Neural cell (in vitro differentiated cells): Measurements from ENCODE around the gene GPR158. TPM values are rescaled to one million over a fixed set of nuclear protein-coding genes. Genes with fewer than 3 reads are reported as not detected.

Source experiments
- H2AFZ ChIP-seq: fragments of 200-600, 300-800 bp; sonication (generic), shearing (Covaris generic); 2 replicates; pipeline ENCODE4 v1.6.0; 2014; ENCODE audit warnings: low read depth, mild to moderate bottlenecking, antibody characterized with exemption, low read length, moderate library complexity
- H3F3A ChIP-seq: fragments of 200-600 bp; shearing (Covaris generic); 2 replicates; pipeline ENCODE4 v1.6.1; 2016; ENCODE audit warnings: mild to moderate bottlenecking, moderate library complexity, mixed read lengths, antibody characterized with exemption, low read length; ENCODE audit not compliant: insufficient read depth, poor library complexity, severe bottlenecking
- H3K27ac ChIP-seq: fragments of 200-600, 300-800 bp; sonication (generic), shearing (Covaris generic); 2 replicates; pipeline ENCODE4 v1.5.1; 2014; ENCODE audit warnings: mild to moderate bottlenecking, low read length, moderate library complexity
- H3K27me3 ChIP-seq: fragments of 300-800, 200-600 bp; sonication (generic), shearing (Covaris generic); 2 replicates; pipeline ENCODE4 v1.6.0; 2014; ENCODE audit warnings: mild to moderate bottlenecking, low read depth, low read length, moderate library complexity; ENCODE audit not compliant: insufficient read depth
- H3K36me3 ChIP-seq: fragments of 300-800, 200-600 bp; sonication (generic), shearing (Covaris generic); 2 replicates; pipeline ENCODE4 v1.5.1; 2014; ENCODE audit warnings: mild to moderate bottlenecking, antibody characterized with exemption, low read length, moderate library complexity; ENCODE audit not compliant: insufficient read depth
- H3K4me2 ChIP-seq: fragments of 300-800, 200-600 bp; sonication (generic), shearing (Covaris generic); 2 replicates; pipeline ENCODE4 v1.6.0; 2014; ENCODE audit warnings: mild to moderate bottlenecking, low read length
- H3K4me3 ChIP-seq: fragments of 300-800, 200-600 bp; sonication (generic), shearing (Covaris generic); 2 replicates; pipeline ENCODE4 v1.5.1; 2014; ENCODE audit warnings: mild to moderate bottlenecking, low read length, moderate library complexity
- H3K79me2 ChIP-seq: fragments of 200-600 bp; shearing (Covaris generic); replicated peaks from 2 replicates; pipeline ENCODE4 v1.6.0; 2014; ENCODE audit warnings: mild to moderate bottlenecking, low read length, moderate library complexity; ENCODE audit not compliant: insufficient read depth
- H3K9ac ChIP-seq: fragments of 300-800, 200-600 bp; sonication (generic), shearing (Covaris generic); 2 replicates; pipeline ENCODE4 v1.6.1; 2016; ENCODE audit warnings: mild to moderate bottlenecking, low read length, mixed read lengths
- H3K9me2 ChIP-seq: fragments of 200-600 bp; shearing (Covaris generic); 2 replicates; pipeline ENCODE4 v1.6.1; 2016; ENCODE audit warnings: mild to moderate bottlenecking, low read length, mixed read lengths; ENCODE audit not compliant: insufficient read depth
- H3K9me3 ChIP-seq: fragments of 200-600, 300-800 bp; sonication (generic), shearing (Covaris generic); 2 replicates; pipeline ENCODE4 v1.6.1; 2016; ENCODE audit warnings: mild to moderate bottlenecking, mixed run types, low read length, moderate library complexity, mixed read lengths
- H4K20me1 ChIP-seq: fragments of 200-600 bp; shearing (Covaris generic); 2 replicates; pipeline ENCODE4 v1.6.1; 2016; ENCODE audit warnings: mild to moderate bottlenecking, mixed run types; ENCODE audit not compliant: insufficient read depth
- EP300 ChIP-seq: fragments of 450-650 bp; conservative IDR thresholded peaks from 2 replicates; pipeline ENCODE4 v1.6.1; 2014; ENCODE audit warnings: antibody characterized with exemption, mild to moderate bottlenecking, moderate library complexity; ENCODE audit not compliant: poor library complexity, severe bottlenecking
- EZH2 ChIP-seq: fragments of 200-600, 300-800 bp; shearing (Covaris generic), sonication (generic); IDR thresholded peaks from 2 replicates; pipeline ENCODE4 v1.6.1; 2014; ENCODE audit warnings: antibody characterized with exemption, low read length, borderline replicate concordance, mild to moderate bottlenecking; ENCODE audit not compliant: insufficient read depth, poor library complexity, severe bottlenecking
- MXI1 ChIP-seq: fragments of 450-650 bp; conservative IDR thresholded peaks from 2 replicates; pipeline ENCODE4 v1.6.1; 2014; ENCODE audit warnings: antibody characterized with exemption, mild to moderate bottlenecking; ENCODE audit not compliant: poor library complexity, severe bottlenecking
- POLR2AphosphoS5 ChIP-seq: IDR thresholded peaks from 2 replicates; pipeline ENCODE4 v1.6.1; 2012
- RAD21 ChIP-seq: fragments of 450-650 bp; conservative IDR thresholded peaks from 2 replicates; pipeline ENCODE4 v1.6.1; 2014; ENCODE audit warnings: antibody characterized with exemption, mild to moderate bottlenecking, moderate library complexity
- SMC3 ChIP-seq: fragments of 450-650 bp; conservative IDR thresholded peaks from 2 replicates; pipeline ENCODE4 v1.6.1; 2014; ENCODE audit warnings: antibody characterized with exemption, mild to moderate bottlenecking, moderate library complexity; ENCODE audit not compliant: poor library complexity
- TAF1 ChIP-seq: IDR thresholded peaks from 2 replicates; pipeline ENCODE4 v1.6.1; 2012; ENCODE audit warnings: low read depth
- polyA plus RNA-seq: library from polyadenylated mRNA; depleted of rRNA; stranded (reverse); fragments of >200 nt; gene quantifications from 2 replicates; pipeline ENCODE4 v1.2.3, GENCODE V29; 2014
- TF ChIP-seq, protein P1 (sequence below): IDR thresholded peaks from 2 replicates; pipeline ENCODE4 v1.6.1; 2012; ENCODE audit warnings: borderline replicate concordance
- TF ChIP-seq, protein P2 (sequence below): fragments of 450-650 bp; IDR thresholded peaks from 2 replicates; pipeline ENCODE4 v1.5.1; 2014; ENCODE audit warnings: antibody characterized with exemption, mild to moderate bottlenecking, moderate library complexity; ENCODE audit not compliant: poor library complexity, severe bottlenecking

The GPR158 gene
- polyA plus RNA-seq, 1 donor from 2014 or later, result 2.1 TPM

- TF ChIP-seq, protein P1, sequence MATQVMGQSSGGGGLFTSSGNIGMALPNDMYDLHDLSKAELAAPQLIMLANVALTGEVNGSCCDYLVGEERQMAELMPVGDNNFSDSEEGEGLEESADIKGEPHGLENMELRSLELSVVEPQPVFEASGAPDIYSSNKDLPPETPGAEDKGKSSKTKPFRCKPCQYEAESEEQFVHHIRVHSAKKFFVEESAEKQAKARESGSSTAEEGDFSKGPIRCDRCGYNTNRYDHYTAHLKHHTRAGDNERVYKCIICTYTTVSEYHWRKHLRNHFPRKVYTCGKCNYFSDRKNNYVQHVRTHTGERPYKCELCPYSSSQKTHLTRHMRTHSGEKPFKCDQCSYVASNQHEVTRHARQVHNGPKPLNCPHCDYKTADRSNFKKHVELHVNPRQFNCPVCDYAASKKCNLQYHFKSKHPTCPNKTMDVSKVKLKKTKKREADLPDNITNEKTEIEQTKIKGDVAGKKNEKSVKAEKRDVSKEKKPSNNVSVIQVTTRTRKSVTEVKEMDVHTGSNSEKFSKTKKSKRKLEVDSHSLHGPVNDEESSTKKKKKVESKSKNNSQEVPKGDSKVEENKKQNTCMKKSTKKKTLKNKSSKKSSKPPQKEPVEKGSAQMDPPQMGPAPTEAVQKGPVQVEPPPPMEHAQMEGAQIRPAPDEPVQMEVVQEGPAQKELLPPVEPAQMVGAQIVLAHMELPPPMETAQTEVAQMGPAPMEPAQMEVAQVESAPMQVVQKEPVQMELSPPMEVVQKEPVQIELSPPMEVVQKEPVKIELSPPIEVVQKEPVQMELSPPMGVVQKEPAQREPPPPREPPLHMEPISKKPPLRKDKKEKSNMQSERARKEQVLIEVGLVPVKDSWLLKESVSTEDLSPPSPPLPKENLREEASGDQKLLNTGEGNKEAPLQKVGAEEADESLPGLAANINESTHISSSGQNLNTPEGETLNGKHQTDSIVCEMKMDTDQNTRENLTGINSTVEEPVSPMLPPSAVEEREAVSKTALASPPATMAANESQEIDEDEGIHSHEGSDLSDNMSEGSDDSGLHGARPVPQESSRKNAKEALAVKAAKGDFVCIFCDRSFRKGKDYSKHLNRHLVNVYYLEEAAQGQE, result no peak
Observed at GRCh38 chr10:25176421-25176968, 1.7 kb downstream of the GPR158 start (continued).

DNA sequence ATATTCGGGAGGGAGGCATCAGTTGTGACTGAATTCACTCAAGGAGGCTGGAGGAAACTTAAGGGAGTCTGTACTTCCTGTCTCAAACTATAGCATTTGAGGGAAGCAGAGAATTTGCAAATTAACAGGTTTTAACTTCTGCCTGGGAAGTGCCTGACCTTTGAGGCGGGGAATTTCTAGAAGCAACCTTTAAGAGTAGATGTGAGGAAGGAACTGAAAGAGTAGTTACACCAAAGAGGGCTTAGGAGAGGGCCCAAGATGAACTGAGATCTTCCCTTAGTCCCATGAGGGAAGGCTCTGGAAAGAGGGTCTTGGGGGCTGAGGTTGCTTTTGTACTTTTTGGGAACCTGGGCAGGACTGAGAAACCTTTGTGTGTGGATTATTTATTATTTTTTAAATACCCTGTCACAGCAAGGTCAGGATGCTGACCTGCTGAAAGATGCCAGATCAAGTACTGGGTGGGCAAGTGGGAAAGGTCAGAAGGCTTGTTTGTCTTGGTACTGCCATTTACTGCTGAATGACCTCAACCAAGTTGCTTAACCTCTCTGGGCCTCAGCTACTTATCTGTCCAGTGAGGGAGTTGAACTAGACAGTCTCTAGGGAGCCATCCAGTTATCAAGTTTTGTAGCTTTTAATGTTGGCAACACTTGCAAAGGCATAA, 2.4 kb downstream of the GPR158 start:
- H3K79me2 ChIP-seq, result no peaks in the 10 kb centered on the region
- H3K9me3 ChIP-seq, result no peaks in the 10 kb centered on the region
- H3K27ac ChIP-seq, result no peak overlapping the region
- H3K4me2 ChIP-seq, result peak overlapping the region; percentile 72
- no peaks in the 10 kb centered on the region for H3K9me2 ChIP-seq
- no peaks in the 10 kb centered on the region for H3F3A ChIP-seq
- TF ChIP-seq TAF1, result no peak
- TF ChIP-seq SMC3, result no peak
- TF ChIP-seq, protein P1, result no peak
- TF ChIP-seq, protein P2, sequence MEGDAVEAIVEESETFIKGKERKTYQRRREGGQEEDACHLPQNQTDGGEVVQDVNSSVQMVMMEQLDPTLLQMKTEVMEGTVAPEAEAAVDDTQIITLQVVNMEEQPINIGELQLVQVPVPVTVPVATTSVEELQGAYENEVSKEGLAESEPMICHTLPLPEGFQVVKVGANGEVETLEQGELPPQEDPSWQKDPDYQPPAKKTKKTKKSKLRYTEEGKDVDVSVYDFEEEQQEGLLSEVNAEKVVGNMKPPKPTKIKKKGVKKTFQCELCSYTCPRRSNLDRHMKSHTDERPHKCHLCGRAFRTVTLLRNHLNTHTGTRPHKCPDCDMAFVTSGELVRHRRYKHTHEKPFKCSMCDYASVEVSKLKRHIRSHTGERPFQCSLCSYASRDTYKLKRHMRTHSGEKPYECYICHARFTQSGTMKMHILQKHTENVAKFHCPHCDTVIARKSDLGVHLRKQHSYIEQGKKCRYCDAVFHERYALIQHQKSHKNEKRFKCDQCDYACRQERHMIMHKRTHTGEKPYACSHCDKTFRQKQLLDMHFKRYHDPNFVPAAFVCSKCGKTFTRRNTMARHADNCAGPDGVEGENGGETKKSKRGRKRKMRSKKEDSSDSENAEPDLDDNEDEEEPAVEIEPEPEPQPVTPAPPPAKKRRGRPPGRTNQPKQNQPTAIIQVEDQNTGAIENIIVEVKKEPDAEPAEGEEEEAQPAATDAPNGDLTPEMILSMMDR, result no peak
- no peak for TF ChIP-seq RAD21
- no peak for TF ChIP-seq EZH2
- TF ChIP-seq POLR2AphosphoS5, result no peak
- no peak for TF ChIP-seq EP300
- no peak for TF ChIP-seq MXI1
- H4K20me1 ChIP-seq, result no peaks in the 10 kb centered on the region
- H2AFZ ChIP-seq, result no peak overlapping the region
- H3K4me3 ChIP-seq, result peak overlapping the region; percentile 78
- peak overlapping the region; percentile 74 for H3K9ac ChIP-seq
- H3K36me3 ChIP-seq, result no peaks in the 10 kb centered on the region
- peaks cover 54% of the 10 kb centered on the region for H3K27me3 ChIP-seq
